CD14-positive monocyte (primary cell): ENCODE measurements around the gene NUP210. TPM values are rescaled to one million over a fixed set of nuclear protein-coding genes. Genes with fewer than 3 reads are reported as not detected.

Experiments
- DNase-seq, 3 donors: peaks; one replicate each; pipeline ENCODE4 v3.0.0-alpha.2; 2011 to 2022
- H2AFZ ChIP-seq: 2 replicates; pipeline ENCODE4 v1.6.0; 2012; ENCODE audit warnings: mild to moderate bottlenecking, low read depth, low read length, inconsistent platforms; ENCODE audit not compliant: insufficient read depth, poor library complexity, severe bottlenecking
- H3K27ac ChIP-seq, 2 donors: 1 replicate in 1 of 2; 2 replicates in 1 of 2; pipeline ENCODE4 v1.5.1; 2012 to 2013; ENCODE audit warnings: low read length in 2 of 2, control low read depth in 1 of 2, inconsistent platforms in 1 of 2, low read depth in 1 of 2, mild to moderate bottlenecking in 1 of 2
- H3K27me3 ChIP-seq, 2 donors: one replicate each; pipeline versions ENCODE4 v1.6.0 to v1.6.1; 2011 to 2013; ENCODE audit warnings: low read length in 2 of 2; ENCODE audit not compliant: control insufficient read depth in 2 of 2, insufficient read depth in 2 of 2
- H3K36me3 ChIP-seq, 2 donors: replicated peaks in 1 of 2; 1 replicate in 1 of 2; 2 replicates in 1 of 2; pipeline versions ENCODE4 v1.5.1 to v1.6.1; 2012 to 2013; ENCODE audit warnings: low read length in 2 of 2, control low read depth in 1 of 2, inconsistent platforms in 1 of 2, mild to moderate bottlenecking in 1 of 2; ENCODE audit not compliant: insufficient read depth in 2 of 2, control insufficient read depth in 1 of 2
- H3K4me1 ChIP-seq, 2 donors: 1 replicate in 1 of 2; 2 replicates in 1 of 2; pipeline versions ENCODE4 v1.5.1 to v1.6.1; 2012 to 2013; ENCODE audit warnings: low read length in 2 of 2, control low read depth in 1 of 2, inconsistent platforms in 1 of 2, mild to moderate bottlenecking in 1 of 2, moderate library complexity in 1 of 2; ENCODE audit not compliant: insufficient read depth in 2 of 2, control insufficient read depth in 1 of 2
- H3K4me2 ChIP-seq: replicated peaks from 2 replicates; pipeline ENCODE3; 2012; ENCODE audit warnings: low read length, moderate library complexity, mild to moderate bottlenecking; ENCODE audit not compliant: poor library complexity, severe bottlenecking; ENCODE audit errors: extremely low read depth
- H3K4me3 ChIP-seq, 3 experiments: fragments of 200-600 bp in 1 of 3; sonication (generic) in 1 of 3; replicated peaks in 1 of 3; 1 replicate in 2 of 3; 2 replicates in 1 of 3; pipeline ENCODE4 v1.5.1; 2011 to 2013; ENCODE audit warnings: low read length in 3 of 3, mild to moderate bottlenecking in 3 of 3, control low read depth in 2 of 3, low read depth in 2 of 3, inconsistent platforms in 1 of 3, moderate library complexity in 1 of 3
- H3K79me2 ChIP-seq: 2 replicates; pipeline ENCODE4 v1.6.0; 2012; ENCODE audit warnings: mild to moderate bottlenecking, control low read depth, inconsistent platforms, low read length, moderate library complexity; ENCODE audit not compliant: insufficient read depth
- H3K9ac ChIP-seq: 2 replicates; pipeline ENCODE4 v1.6.0; 2017; ENCODE audit warnings: low read length, mild to moderate bottlenecking; ENCODE audit not compliant: insufficient read depth, poor library complexity, severe bottlenecking
- H3K9me3 ChIP-seq, 2 donors: replicated peaks in 1 of 2; 1 replicate in 1 of 2; 2 replicates in 1 of 2; pipeline versions ENCODE4 v1.5.1 to v1.6.1; 2012 to 2013; ENCODE audit warnings: low read length in 2 of 2, control low read depth in 1 of 2; ENCODE audit not compliant: control insufficient read depth in 1 of 2, insufficient read depth in 1 of 2
- H4K20me1 ChIP-seq: 2 replicates; pipeline ENCODE4 v1.6.0; 2012; ENCODE audit warnings: mild to moderate bottlenecking, low read length, control low read depth, moderate library complexity; ENCODE audit not compliant: insufficient read depth
- H3K27ac Mint-ChIP-seq, 7 donors: one replicate each; pipeline ENCODE4 v1.8.0; 2020; ENCODE audit warnings: mild to moderate bottlenecking in 7 of 7, mixed read lengths in 7 of 7, moderate library complexity in 6 of 7, inconsistent platforms in 2 of 7
- H3K27me3 Mint-ChIP-seq, 3 donors: one replicate each; pipeline ENCODE4 v1.8.0; 2021 to 2022; ENCODE audit warnings: low read depth in 3 of 3, mild to moderate bottlenecking in 3 of 3, mixed read lengths in 3 of 3, moderate library complexity in 3 of 3, inconsistent platforms in 1 of 3
- H3K36me3 Mint-ChIP-seq, 2 donors: one replicate each; pipeline ENCODE4 v1.8.0; 2020; ENCODE audit warnings: mixed read lengths in 2 of 2, inconsistent platforms in 1 of 2, mild to moderate bottlenecking in 1 of 2
- H3K4me1 Mint-ChIP-seq: one replicate; pipeline ENCODE4 v1.8.0; 2020; ENCODE audit warnings: mild to moderate bottlenecking, mixed read lengths
- H3K4me3 Mint-ChIP-seq, 2 donors: one replicate each; pipeline ENCODE4 v1.8.0; 2020; ENCODE audit warnings: mild to moderate bottlenecking in 2 of 2, mixed read lengths in 2 of 2, moderate library complexity in 1 of 2
- H3K9me3 Mint-ChIP-seq, 7 donors: one replicate each; pipeline ENCODE4 v1.8.0; 2020 to 2022; ENCODE audit warnings: mixed read lengths in 7 of 7, mild to moderate bottlenecking in 6 of 7, moderate library complexity in 6 of 7, inconsistent platforms in 2 of 7
- CTCF ChIP-seq: fragments of 200-600 bp; IDR thresholded peaks from one replicate; pipeline ENCODE4 v1.8.0; 2022; ENCODE audit warnings: antibody characterized with exemption, mild to moderate bottlenecking
- WGBS: methylation state at CpG from one replicate; pipeline ENCODE4 v1.1.5; 2013; ENCODE audit warnings: missing lambda C conversion rate; ENCODE audit not compliant: insufficient coverage; 5-methylcytosine and 5-hydroxymethylcytosine counted together
- intact Hi-C, 2 donors: fragments of 100-400 bp; cut with micrococcal nuclease; formaldehyde crosslinking; loops; one replicate each; pipeline versions ENCODE4 v1.15.0 to v1.15.1; 2023
- polyA plus RNA-seq, 3 donors: library from polyadenylated mRNA; depleted of rRNA in 1 of 3; unstranded in 2 of 3; stranded (reverse) in 1 of 3; fragments of 300-500 nt in 2 of 3; fragments of >200 nt in 1 of 3; fragmentation: Illumina TruSeq in 2 of 3; gene quantifications; 1 replicate in 2 of 3; 2 replicates in 1 of 3; pipeline ENCODE4 v1.2.3, GENCODE V29; 2012 to 2021

The NUP210 gene
- polyA plus RNA-seq, 3 donors = 7.9 to 43.5 (median 13.0) TPM

GRCh38 chr3:13313813-13314212, 106.3 kb downstream of the NUP210 start:
- H3K27me3 ChIP-seq = no peaks in the 10 kb centered on the region
- no peak for DNase-seq
- no peaks in the 10 kb centered on the region for H3K9me3 ChIP-seq
- H4K20me1 ChIP-seq = no peaks in the 10 kb centered on the region
- H2AFZ ChIP-seq = no peak overlapping the region
- peaks cover 62 to 88% of the 10 kb centered on the region in 2 donors for H3K36me3 Mint-ChIP-seq
- H3K27ac ChIP-seq = no peak overlapping the region
- 97% methylated on average over 7 of the region's 10 CpGs for WGBS
- peak overlapping the region in 1 of 7 donors; percentile 61 for H3K27ac Mint-ChIP-seq
- TF ChIP-seq CTCF = no peak
- H3K4me1 ChIP-seq = no peaks in the 10 kb centered on the region
- H3K27me3 Mint-ChIP-seq = peaks cover 0 to 2% (median 0%) of the 10 kb centered on the region in 3 donors
- no peaks in the 10 kb centered on the region for H3K79me2 ChIP-seq
- no peaks in the 10 kb centered on the region for H3K9me3 Mint-ChIP-seq
- no peaks in the 10 kb centered on the region for H3K4me1 Mint-ChIP-seq
- H3K4me2 ChIP-seq = no peak overlapping the region
- no peak overlapping the region for H3K4me3 Mint-ChIP-seq
- no peak overlapping the region for H3K4me3 ChIP-seq
- peaks cover 58 to 65% of the 10 kb centered on the region in 2 donors for H3K36me3 ChIP-seq
- intact Hi-C loops = no loop called here
- H3K9ac ChIP-seq = no peak overlapping the region

- no peak overlapping the region for H2AFZ ChIP-seq
- Mint-ChIP-seq H3K36me3 (peaks cover 19 to 41% of the 10 kb centered on the region in 2 donors), H3K9me3 (no peaks in the 10 kb centered on the region), H3K4me3 (no peak overlapping the region), H3K27me3 (peaks cover 0 to 2% (median 2%) of the 10 kb centered on the region in 3 donors), H3K4me1 (peaks cover 2% of the 10 kb centered on the region), H3K27ac (peak overlapping the region in 1 of 7 donors; percentile 21)
- H3K9ac ChIP-seq = no peak overlapping the region
- no peaks in the 10 kb centered on the region for H3K9me3 ChIP-seq
- no peaks in the 10 kb centered on the region for H3K4me1 ChIP-seq
- no peaks in the 10 kb centered on the region for H3K27me3 ChIP-seq
- intact Hi-C loops = no loop called here
- H3K4me2 ChIP-seq = no peak overlapping the region
- no peak for TF ChIP-seq CTCF
- H4K20me1 ChIP-seq = no peaks in the 10 kb centered on the region
- no peaks in the 10 kb centered on the region for H3K79me2 ChIP-seq
- peaks cover 11 to 17% of the 10 kb centered on the region in 2 donors for H3K36me3 ChIP-seq
- no peak overlapping the region for H3K27ac ChIP-seq
- no peak overlapping the region for H3K4me3 ChIP-seq
- WGBS = no CpG with 5 or more reads among the region's 3 CpGs
- DNase-seq = no peak
Measured at GRCh38 chr3:13309004-13309403, 111.1 kb downstream of the NUP210 start.
